ENCODE results near the gene UTY.

UTY gene

DNA sequence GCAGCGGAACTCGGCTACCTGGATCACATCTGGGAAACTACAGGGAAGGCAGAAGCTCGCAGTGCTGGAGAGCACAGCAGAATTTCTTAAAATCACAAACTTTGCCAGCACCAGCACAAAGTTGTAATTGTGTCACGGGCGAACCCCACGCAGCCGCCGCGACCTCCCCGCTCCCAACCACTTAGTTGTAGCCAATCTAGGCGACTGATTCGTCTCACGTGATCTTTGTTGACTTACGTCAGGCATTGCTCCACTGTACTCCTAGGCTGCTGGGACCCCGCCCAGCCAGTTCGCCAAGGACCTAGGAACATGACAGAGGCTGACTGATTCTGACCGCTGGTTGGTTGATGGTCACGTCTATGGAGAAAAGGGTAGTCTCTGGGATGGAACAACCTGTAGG is at the start of gene UTY:
Gene UTY (minus strand): TSS at position 206 of the 400 bp plus-strand sequence. CDS start 368 bp downstream, outside the sequence.
- peak; percentile 77 for DNase-seq

DNA sequence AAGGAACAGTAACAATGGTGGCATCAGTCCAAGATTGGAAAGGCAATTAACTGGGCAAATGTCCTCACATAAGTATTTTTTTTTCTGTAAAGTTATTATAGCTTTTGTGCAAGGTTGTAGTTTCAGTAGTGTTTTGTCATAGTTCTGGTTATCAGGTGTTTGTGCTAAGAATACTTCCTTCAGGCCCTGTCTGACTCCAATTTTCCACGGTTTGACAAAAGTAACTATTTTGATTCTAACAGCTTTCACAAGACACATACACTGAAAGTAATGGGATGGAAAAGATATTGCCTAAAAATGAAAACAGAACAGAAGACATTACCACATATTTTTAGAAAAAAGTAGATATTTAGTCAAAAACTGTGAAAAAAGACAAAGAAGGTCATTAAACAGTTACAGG is 40.6 kb upstream of the UTY start:
- DNase-seq = no peak

DNA sequence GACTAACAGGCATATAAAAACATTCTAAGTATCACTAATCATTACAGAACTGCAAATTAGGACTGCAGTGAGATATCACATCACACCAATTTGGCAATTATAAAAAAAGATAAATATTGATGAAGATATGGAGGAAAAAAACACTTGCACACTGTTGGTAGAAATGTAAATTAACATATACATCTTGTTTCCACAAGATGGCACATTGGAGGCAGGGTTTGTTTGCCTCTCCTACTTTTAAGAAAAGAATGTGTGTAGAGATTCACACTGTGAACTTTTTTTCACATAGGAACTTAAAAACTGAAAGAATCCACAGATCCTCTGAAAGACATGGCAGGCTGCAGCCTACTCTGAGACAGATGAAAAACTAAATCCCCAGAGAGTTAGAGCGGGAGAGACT is 21.4 kb upstream of the UTY start:
- DNase-seq = no peak

DNA sequence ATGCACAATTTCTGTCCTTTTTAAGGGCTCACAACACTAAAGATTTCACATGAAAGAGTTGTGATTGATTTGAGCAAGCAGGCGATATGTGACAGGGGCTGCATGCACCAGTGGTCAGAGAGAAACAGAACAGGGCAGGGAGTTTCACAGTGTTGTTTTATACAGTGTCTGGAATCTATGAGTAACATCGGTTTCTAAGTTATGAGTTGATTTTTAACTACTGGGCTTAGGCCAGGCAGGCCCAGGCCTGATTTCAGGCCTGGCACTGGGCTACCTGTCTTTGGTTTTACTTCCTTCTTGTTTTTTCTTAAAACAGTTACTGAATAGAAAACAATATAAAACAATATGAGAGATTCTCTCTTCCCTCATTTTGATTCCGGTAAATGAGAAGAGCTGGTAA is 13.9 kb upstream of the UTY start:
- DNase-seq = no peak

DNA sequence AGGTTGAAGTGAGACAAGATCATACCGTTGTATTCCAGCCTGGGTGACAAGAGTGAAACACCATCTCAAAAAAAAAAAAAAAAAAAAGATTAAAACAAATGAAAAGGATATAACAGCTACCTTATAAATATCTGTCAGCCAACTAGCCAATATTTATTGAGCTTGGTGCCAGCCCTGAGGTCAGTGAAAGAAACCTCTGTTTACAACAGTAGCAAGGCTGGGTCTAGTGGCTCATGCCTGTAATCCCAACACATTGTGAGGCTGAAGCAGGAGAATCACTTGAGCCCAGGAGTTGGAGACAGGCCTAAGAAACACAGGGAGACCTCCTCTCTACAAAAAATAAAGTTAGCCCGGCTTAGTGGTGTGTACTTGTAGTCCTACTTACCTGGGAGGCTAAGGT is 12.6 kb upstream of the UTY start:
- DNase-seq = no peak

DNA sequence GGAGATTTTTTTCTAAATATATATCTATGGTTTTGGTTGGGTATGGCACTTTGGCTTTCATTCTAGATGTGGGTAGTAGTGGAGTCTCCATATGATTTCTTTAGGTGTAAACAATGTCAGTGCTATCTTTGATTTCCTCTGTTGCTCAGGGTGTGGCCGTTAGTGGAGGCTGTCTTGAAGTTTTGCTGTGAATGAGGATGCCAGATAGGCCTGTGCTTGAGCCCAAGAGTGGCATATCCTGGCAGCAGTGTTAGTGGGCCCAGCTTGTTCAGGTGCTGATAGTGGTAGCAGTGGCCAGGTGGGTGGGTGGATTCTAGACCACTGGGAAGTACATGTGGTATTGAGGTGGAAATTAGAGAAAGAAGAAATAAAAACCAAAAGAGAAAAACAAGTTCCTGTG is 8.9 kb upstream of the UTY start:
- DNase-seq = no peak

DNA sequence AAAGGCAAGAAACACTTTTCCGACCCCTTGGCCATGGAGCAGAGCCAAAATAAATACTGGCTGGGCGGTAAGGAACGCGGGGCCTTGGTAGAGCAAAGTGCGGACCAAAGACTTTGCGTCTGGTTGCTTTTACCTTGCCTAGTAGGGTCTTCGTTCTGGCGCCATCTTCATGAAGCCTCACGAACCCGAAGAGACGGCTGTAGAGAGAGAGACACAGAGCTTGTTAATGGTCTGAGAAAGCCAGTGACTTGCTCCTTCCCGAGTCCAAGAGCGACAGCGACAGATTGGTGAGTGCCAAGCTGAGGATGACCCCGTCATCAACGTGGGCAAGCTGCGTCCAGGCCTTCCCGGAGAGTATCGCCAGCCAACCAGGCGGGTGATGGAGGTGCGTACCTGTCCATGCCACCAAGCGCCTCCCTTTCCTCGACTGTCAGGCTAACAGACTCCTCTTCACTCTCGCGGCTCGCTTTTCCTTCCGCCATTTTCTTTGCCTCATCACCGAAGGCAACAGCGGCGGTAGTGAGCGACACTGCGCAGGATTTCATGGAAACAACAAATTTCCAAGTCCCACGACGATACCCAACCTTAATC is 617 bp downstream of the UTY start:
- peak; percentile 64 for DNase-seq

DNA sequence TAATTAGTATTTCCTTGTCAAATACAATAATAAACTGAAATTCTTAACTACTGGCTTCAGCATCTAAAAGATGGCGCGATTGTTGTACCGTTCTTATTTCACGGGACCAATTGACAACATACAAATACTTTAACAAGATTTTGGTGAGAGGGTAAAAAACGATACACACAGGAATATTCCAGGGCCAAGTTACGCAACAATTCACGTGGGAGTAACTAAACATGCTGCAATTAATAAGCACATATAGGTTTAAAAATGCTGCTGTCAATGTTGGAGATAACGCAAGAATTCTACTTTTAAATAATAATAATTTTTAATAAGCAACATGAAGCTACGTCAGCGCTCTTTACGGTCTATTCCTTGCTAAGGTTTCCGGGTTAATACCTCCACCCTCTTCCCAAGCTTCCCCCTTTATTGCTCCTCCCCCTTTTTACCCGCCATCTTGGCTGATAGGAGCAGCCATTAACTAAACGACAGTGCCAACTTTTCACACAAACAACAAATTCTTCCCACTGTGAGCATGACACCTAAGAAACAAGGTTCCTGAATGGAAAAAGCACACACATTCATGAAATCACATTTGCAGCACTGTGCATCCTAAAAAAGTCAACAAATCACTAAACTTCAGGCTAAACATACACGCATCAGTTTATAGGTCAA is 1.6 kb downstream of the UTY start:
- peak; percentile 55 for DNase-seq

DNA sequence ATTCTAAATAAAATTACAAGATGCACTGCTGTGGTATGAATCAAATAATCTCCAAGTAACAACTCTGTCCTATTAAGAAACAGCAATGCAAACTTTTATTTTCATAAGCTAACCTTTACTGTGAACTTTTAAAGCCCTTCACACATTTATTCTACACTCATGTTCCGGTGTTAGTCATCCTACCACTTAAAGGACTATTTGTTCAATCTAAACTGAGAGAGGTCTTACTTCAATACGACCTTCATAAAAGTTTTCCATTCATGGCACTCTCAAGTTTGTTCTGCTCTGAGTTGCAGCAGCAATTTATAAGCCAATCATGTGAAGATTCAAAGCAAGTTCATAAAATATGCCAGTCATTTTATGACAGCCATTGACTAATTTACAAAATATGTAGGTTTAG is 4.8 kb downstream of the UTY start:
- no peak for DNase-seq

DNA sequence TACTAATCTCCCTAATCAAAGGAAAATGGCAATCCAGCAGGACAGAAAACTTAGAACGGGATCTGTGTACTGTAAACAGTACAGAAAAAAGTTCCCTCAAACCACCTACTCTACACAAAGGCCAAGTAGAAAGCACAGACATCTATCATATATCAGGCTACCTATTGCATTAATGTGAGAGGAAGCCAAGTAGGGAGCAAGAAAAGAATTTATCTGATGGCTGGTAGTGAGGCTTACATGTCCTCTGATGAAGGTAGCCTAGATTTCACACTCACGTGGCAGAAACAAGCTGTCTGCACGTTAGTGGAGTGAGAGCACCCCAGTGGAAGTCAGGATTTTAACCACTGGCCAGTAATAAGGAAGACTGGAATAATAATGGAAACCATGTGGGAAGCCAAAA is 28.3 kb downstream of the UTY start:
- no peak for DNase-seq

DNA sequence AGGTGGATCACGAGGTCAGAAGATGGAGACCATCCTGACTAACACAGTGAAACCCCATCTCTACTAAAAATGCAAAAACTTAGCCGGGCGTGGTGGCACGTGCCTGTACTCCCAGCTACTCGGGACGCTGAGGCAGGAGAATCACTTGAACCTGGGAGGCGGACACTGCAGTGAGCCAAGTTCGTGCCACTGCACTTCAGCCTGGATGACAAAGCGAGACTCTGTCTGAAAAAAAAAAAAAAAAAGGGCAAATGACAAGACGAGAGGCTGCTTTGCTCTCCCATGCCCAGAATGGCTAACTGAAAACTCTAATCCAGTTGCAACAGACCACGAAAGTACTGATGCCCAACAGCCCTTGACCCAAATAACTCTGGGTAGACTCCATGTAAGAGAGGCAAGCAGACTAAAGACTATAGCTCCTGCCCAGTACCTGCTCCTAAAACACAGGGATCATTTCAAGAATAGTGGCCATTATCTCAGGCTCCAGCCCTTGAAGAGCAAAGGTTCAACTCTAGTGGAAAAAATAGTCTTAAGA is 29.2 kb downstream of the UTY start:
- DNase-seq = no peak

DNA sequence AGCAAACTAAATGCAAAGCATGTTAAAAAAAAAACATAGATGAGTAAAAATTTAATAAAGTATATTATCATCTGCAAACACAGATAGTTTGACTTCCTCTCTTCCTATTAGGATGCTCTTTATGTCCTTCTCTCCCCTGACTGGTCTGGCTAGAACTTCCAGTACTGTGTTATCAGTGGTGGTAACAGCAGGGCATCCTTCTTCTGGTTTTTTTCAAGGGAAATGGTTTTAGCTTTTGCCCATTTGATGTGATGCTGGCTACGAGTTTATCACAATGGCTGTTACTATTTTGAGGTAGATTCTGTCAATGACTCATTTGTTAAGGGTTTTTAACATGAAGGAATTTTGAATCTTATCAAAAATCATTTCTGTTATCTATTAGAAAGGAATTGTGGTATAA is 34.3 kb downstream of the UTY start:
- DNase-seq = no peak

DNA sequence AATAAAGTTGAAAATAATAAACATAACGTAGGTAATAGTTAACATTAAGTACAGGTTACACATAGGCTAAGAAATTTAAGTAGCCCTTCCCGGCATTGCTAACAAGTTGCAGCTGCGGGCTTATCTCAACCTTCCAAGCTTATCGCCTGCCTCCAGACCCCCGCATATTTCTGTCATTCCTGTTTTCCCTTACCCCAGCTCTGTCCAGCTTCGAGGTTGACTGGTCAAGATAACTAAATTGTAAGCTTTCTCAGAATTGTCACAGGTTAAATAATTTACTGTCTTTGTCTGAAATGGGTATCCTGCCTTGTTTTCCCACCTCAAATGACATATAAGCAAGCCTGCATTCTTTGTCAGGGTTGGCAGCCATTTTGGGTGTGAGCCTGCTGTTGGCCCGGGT is 36.7 kb downstream of the UTY start:
- no peak for DNase-seq

DNA sequence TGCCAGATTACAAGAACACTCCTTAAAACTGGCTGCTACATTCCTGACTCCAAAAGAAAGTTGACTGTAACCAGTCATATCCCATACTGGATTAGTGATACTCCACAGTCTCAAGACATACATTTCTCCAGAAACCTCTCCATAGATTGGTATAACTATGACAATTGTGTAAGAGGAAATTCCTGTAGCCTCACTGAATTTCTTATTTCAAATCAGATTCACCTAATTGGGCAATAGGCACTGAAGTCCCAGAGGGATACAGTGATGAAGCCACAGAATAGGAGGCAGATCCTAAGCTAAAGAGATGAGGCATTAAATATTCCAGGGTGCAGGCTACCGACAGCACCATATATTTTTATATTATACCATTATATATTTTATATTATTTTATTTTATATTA is 39.0 kb downstream of the UTY start:
- DNase-seq = no peak

DNA sequence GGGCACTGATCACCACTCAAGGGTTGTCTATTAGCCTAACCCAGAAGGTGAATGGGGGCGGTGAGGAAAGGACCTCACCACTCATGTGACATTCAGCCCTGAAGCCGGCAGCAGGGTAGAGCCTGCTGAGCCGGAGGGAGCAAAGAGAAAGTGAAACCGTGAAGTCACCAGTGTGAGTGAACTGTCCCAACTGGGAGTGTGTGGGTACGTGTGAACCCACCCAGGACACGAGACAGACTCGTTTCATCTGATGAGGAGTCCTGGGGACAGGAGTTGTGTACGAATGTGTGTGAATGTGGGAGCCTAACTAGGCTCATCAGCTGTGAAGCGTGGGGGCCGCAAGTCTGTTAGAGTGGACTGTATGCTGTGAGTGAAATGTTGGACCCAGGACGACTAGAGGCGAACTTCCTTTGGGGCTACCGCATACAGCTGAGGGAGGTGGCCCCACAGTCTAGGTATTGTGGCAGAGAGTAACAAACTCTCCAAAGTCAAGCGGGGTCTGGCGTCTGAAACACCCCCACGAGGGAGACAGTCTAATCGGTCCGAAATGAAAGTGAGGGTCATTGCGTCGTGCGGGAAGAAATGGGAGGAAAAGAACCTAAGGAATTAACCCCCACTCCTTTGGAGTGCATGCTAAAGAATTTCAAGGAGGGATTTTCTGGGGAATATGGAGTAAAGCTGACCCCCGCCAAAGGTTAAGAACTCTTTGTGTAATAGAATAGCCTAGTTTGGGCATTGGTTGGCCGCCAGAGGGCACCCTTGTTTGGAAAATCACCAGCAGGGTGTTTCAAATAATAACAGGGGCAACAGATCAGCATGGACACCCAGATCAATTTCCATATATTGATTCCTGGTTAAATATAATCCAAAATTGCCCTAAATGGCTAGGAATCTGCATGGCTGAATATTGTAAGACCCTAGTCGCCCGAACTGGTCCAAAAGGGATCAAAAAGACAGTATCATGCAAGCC is 43.6 kb downstream of the UTY start:
- peak; percentile 64 for DNase-seq

DNA sequence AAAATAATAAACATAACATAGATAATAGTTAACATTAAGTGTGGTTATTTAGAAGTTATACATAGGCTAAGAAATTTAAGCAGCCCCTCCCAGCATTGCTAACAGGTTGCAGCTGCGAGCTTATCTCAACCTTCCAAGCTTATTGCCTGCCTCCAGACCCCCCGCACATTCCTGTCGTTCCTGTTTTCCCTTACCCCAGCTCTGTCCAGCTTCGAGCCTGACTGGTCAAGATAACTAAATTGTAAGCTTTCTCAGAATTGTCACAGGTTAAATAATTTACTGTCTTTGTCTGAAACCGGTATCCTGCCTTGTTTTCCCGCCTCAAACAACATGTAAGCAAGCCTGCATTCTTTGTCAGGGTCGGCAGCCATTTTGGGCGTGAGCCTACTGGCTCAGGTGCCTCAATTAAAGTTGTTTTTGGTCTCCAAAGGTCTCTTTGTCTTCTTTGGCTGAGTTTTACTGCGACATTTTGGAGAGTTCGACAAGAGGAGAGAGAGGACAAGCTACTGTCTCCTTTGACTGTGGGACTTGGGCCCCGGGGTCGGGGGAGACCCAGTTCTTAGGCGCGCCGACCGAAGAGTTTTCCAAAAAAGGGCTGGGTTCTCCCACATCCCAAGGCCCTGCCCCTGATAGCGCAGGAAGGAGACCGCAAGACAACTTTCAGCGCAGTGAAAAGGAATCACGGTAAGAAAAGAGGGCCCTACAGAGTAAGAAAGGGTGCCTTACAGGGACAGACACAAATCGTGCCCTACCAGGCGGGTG is 44.4 kb downstream of the UTY start:
- no peak for DNase-seq

DNA sequence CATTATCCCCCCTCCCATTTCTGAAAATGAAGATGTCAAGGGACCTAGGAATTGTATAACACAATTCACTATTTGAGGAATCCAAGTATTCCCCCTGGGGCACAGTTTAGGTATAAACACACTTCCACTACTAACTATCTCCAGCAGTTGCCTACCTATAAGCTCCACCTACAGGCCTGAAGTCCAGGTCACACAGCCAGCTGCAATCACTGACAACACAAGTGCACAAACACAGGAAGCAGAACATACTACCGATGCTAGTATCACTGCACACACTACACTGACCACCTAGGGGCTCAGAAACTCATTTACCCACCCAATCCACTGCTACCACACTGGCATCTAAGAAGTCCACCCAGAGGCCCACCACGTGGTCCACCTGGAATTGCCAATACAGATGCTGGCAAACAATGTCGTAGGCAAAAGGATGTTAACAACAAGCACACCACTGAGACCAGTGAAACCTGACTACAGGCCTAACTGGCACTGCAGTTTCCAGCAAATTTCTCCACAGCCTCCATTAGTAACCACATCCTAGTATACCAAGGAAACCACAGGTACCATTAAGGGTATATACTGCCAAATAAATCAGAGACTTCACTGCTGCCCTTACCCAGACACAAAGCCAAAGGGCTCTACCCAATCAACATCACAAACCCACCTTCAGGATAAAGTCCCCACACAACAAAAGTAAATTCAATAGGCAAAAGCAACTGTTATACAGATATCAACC is 47.4 kb downstream of the UTY start:
- no peak for DNase-seq

DNA sequence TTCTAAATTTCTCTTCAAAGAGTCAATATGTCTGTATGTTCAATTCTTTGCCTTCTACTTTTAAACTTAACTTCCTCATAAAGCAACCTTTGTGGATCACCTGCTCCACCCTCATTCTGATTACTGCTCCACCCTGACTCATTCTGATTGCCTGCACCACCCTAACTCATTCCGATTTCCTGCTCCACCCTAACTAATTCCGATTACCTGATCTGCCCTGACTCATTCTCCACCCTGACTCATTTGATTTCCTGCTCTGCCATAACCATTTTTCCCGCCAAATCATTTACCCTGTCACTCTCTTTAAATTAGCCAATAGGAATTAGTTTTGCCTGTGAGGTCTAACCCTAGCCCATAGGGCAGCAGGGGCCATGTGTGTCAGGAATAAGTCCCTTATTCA is 50.3 kb downstream of the UTY start:
- DNase-seq = no peak

DNA sequence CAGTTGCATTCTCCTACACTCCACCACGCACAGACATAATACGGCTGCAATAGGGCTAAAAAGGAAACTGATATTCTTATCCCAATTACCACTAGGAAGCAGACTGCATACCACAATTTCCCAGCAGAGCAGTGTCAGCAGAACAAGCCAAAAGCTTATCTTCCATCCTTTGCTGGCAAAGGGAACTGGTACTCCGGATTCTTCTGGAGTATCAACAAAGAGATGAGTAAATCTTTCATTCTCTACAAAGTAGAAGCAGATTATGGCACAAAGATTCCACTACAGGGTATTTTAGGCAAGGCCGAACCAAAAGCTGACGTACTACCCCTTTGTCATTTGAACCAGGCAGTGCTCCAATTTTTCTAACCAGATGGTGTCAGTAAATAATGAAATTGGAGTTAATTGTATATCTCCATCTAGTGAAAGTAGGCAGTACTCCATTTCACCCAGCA is 56.5 kb downstream of the UTY start:
- no peak for DNase-seq

DNA sequence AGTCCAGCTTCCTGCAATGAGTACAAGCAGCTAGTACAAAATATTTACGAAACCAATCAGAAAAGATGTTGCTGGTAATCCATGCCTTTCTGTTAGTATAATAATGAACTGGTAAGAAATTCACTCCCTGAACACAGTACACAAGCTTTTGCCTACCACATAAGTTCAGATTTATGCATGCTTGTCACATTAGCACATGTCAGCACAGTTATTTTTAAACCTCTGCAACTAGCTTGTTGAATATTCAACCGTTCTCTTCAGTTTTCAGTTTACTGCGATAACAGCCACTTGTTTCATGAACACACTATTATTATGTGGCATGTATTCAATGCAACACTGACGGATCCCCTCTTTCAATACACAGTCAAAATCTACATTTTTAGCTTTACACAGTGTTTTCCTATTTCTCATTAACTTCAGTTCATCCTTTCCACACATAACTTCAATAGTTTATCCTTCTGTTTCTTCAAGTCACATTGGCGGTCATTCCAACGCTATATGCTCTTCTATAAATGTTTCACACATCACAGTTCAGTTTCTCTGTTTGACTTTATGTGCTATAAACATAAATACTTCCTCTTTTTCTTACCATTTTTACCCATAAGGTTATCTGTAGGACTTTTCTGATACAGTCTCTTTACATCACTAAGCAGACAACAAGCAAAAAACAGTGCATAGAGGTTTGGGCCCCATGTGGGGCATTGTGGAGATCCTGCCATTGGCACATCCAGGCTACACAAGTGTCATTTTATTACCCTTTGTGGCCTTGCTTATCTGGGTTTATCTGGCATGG is 62.8 kb downstream of the UTY start:
- DNase-seq = no peak

DNA sequence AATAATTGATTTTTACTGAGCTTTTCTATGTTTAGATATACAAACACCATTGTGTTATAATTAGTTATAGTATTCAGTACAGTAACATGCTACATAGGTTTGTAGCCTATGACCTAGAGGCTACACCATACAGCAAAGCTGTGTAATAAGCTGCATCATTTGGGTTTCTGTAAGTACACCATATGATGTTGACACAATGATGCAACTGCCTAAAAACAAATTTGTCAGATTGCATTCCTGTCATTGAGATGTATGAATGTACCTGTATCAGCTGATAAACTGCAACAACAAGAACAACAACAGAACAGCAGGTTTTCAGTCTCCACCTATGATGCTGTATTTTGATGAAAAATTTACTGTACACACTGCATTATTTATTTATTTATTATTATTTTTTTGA is 64.3 kb downstream of the UTY start:
- no peak for DNase-seq
